PC-3 (cell line): ENCODE data around the gene SP7.

ENCODE experiments used
- EZH2phosphoT487 ChIP-seq: fragments of 300-600 bp; sonication (generic); IDR thresholded peaks from 2 replicates; pipeline ENCODE4 v1.6.1; 2018; ENCODE audit warnings: mild to moderate bottlenecking, antibody characterized with exemption, low read length, borderline replicate concordance
- TF ChIP-seq, protein P1 (sequence below): fragments of 300-600 bp; sonication (generic); conservative IDR thresholded peaks from 2 replicates; pipeline ENCODE4 v1.5.1; 2017; ENCODE audit warnings: antibody characterized with exemption, low read depth, mild to moderate bottlenecking, low read length

DNA sequence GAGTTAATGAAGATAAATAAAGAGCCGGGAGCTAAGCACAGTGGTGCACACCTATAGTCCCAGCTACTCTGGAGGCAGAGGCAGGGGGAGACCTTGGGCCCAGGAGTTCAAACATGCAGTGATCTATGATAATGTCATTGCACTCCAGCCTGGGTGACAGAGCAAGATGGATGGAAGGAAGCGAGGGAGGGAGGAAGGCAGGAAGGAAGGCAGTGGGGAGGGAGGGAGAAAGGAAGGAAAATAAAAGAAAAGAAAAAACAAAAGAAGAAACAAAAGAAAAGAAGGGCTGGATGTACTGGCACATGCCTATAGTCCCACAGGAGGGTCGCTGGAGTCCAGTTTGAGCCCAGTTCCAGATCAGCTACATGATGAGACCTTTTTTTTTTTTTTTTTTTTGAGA is 19.0 kb upstream of the SP7 start:
- TF ChIP-seq, protein P1, sequence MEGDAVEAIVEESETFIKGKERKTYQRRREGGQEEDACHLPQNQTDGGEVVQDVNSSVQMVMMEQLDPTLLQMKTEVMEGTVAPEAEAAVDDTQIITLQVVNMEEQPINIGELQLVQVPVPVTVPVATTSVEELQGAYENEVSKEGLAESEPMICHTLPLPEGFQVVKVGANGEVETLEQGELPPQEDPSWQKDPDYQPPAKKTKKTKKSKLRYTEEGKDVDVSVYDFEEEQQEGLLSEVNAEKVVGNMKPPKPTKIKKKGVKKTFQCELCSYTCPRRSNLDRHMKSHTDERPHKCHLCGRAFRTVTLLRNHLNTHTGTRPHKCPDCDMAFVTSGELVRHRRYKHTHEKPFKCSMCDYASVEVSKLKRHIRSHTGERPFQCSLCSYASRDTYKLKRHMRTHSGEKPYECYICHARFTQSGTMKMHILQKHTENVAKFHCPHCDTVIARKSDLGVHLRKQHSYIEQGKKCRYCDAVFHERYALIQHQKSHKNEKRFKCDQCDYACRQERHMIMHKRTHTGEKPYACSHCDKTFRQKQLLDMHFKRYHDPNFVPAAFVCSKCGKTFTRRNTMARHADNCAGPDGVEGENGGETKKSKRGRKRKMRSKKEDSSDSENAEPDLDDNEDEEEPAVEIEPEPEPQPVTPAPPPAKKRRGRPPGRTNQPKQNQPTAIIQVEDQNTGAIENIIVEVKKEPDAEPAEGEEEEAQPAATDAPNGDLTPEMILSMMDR: no peak
- TF ChIP-seq EZH2phosphoT487: no peak
